Karpas-422 (cell line): ENCODE data around the gene F2RL1. TPM values are rescaled to one million over a fixed set of nuclear protein-coding genes. Genes with fewer than 3 reads are reported as not detected.

Experiments used
- DNase-seq: peaks from one replicate; pipeline ENCODE4 v3.0.0-alpha.2; 2015
- H2AFZ ChIP-seq: fragments of 200-600 bp; sonication (generic); 2 replicates; pipeline ENCODE4 v1.6.1; 2014; ENCODE audit warnings: antibody characterized with exemption, low read length, mixed read lengths
- H3K27ac ChIP-seq: fragments of 200-600 bp; sonication (generic); 2 replicates; pipeline ENCODE4 v1.5.1; 2014; ENCODE audit warnings: mild to moderate bottlenecking, low read length, moderate library complexity
- H3K27me3 ChIP-seq: fragments of 200-600 bp; sonication (generic); 2 replicates; pipeline ENCODE4 v1.6.1; 2014; ENCODE audit warnings: low read length, mixed read lengths
- H3K36me3 ChIP-seq: fragments of 200-600 bp; sonication (generic); 2 replicates; pipeline ENCODE4 v1.6.1; 2014; ENCODE audit warnings: low read length, mixed read lengths; ENCODE audit not compliant: insufficient read depth
- H3K4me1 ChIP-seq: fragments of 200-600 bp; sonication (generic); 2 replicates; pipeline ENCODE4 v1.6.1; 2014; ENCODE audit warnings: mild to moderate bottlenecking, low read length, mixed read lengths
- H3K4me2 ChIP-seq: fragments of 200-600 bp; sonication (generic); 2 replicates; pipeline ENCODE4 v1.6.1; 2014; ENCODE audit warnings: low read length, low read depth, mild to moderate bottlenecking; ENCODE audit not compliant: poor library complexity, severe bottlenecking
- H3K4me3 ChIP-seq: fragments of 200-600 bp; sonication (generic); 2 replicates; pipeline ENCODE4 v1.5.1; 2014; ENCODE audit warnings: mild to moderate bottlenecking, antibody characterized with exemption, low read length, mixed read lengths
- H3K79me2 ChIP-seq: fragments of 200-600 bp; sonication (generic); 2 replicates; pipeline ENCODE4 v1.6.1; 2014; ENCODE audit warnings: mild to moderate bottlenecking, low read length, mixed read lengths
- H3K9ac ChIP-seq: fragments of 200-600 bp; sonication (generic); 2 replicates; pipeline ENCODE4 v1.6.0; 2014; ENCODE audit warnings: low read length
- H3K9me2 ChIP-seq: fragments of 200-600 bp; sonication (generic), shearing (Covaris generic); replicated peaks from 2 replicates; pipeline ENCODE4 v1.6.0; 2014; ENCODE audit warnings: mild to moderate bottlenecking, low read length, moderate library complexity; ENCODE audit not compliant: insufficient read depth
- H3K9me3 ChIP-seq: fragments of 300-700, 200-600 bp; sonication (generic); 2 replicates; pipeline ENCODE4 v1.6.1; 2014; ENCODE audit warnings: low read length, mixed read lengths
- H4K20me1 ChIP-seq: fragments of 200-600 bp; sonication (generic); 2 replicates; pipeline ENCODE4 v1.6.1; 2014; ENCODE audit warnings: mild to moderate bottlenecking, antibody characterized with exemption, low read length, low read depth; ENCODE audit not compliant: insufficient read depth
- total RNA-seq: library from RNA; depleted of rRNA; stranded (reverse); fragments of >200 nt; shearing (Covaris generic); gene quantifications from 2 replicates; pipeline ENCODE4 v1.2.3, GENCODE V29; 2014; ENCODE audit warnings: low replicate concordance

The F2RL1 gene
- total RNA-seq, 1 experiment from 2014 or later = not detected

GRCh38 chr5:76800579-76800978 lies 18.3 kb upstream of the F2RL1 start:
- H3K9me3 ChIP-seq = no peaks in the 10 kb centered on the region
- no peaks in the 10 kb centered on the region for H3K9me2 ChIP-seq
- no peaks in the 10 kb centered on the region for H3K36me3 ChIP-seq
- H3K79me2 ChIP-seq = no peaks in the 10 kb centered on the region
- H3K27me3 ChIP-seq = no peaks in the 10 kb centered on the region
- H2AFZ ChIP-seq = no peak overlapping the region
- H4K20me1 ChIP-seq = no peaks in the 10 kb centered on the region
- no peak overlapping the region for H3K4me2 ChIP-seq
- no peak for DNase-seq
- H3K4me1 ChIP-seq = no peaks in the 10 kb centered on the region
- no peak overlapping the region for H3K27ac ChIP-seq
- no peak overlapping the region for H3K4me3 ChIP-seq
- H3K9ac ChIP-seq = no peak overlapping the region

- H3K4me2 ChIP-seq = no peak overlapping the region
- H3K9ac ChIP-seq = no peak overlapping the region
- no peaks in the 10 kb centered on the region for H4K20me1 ChIP-seq
- no peak overlapping the region for H3K4me3 ChIP-seq
- no peak overlapping the region for H2AFZ ChIP-seq
- no peak for DNase-seq
- no peaks in the 10 kb centered on the region for H3K27me3 ChIP-seq
- no peaks in the 10 kb centered on the region for H3K9me2 ChIP-seq
- no peaks in the 10 kb centered on the region for H3K4me1 ChIP-seq
- no peaks in the 10 kb centered on the region for H3K36me3 ChIP-seq
- no peak overlapping the region for H3K27ac ChIP-seq
- H3K9me3 ChIP-seq = no peaks in the 10 kb centered on the region
- H3K79me2 ChIP-seq = no peaks in the 10 kb centered on the region
These were observed 17.5 kb upstream of the F2RL1 start for GRCh38 chr5:76801159-76801802.

GRCh38 chr5:76801803-76802195 lies 17.0 kb upstream of the F2RL1 start:
- H2AFZ ChIP-seq = no peak overlapping the region
- no peak overlapping the region for H3K9ac ChIP-seq
- H3K4me1 ChIP-seq = no peaks in the 10 kb centered on the region
- no peaks in the 10 kb centered on the region for H3K9me2 ChIP-seq
- no peaks in the 10 kb centered on the region for H4K20me1 ChIP-seq
- H3K4me3 ChIP-seq = no peak overlapping the region
- H3K4me2 ChIP-seq = no peak overlapping the region
- no peak overlapping the region for H3K27ac ChIP-seq
- H3K27me3 ChIP-seq = no peaks in the 10 kb centered on the region
- no peaks in the 10 kb centered on the region for H3K9me3 ChIP-seq
- no peaks in the 10 kb centered on the region for H3K36me3 ChIP-seq
- no peak for DNase-seq
- no peaks in the 10 kb centered on the region for H3K79me2 ChIP-seq

- H3K27me3 ChIP-seq = no peaks in the 10 kb centered on the region
- no peaks in the 10 kb centered on the region for H3K9me3 ChIP-seq
- H4K20me1 ChIP-seq = no peaks in the 10 kb centered on the region
- no peaks in the 10 kb centered on the region for H3K36me3 ChIP-seq
- no peak overlapping the region for H2AFZ ChIP-seq
- H3K9me2 ChIP-seq = no peaks in the 10 kb centered on the region
- DNase-seq = no peak
- H3K79me2 ChIP-seq = no peaks in the 10 kb centered on the region
- H3K4me2 ChIP-seq = no peak overlapping the region
- H3K4me1 ChIP-seq = no peaks in the 10 kb centered on the region
- no peak overlapping the region for H3K9ac ChIP-seq
- H3K4me3 ChIP-seq = no peak overlapping the region
- no peak overlapping the region for H3K27ac ChIP-seq
These were observed 14.6 kb upstream of the F2RL1 start for GRCh38 chr5:76804266-76804665.

- Histone ChIP-seq H3K36me3 (no peaks in the 10 kb centered on the region), H3K9me2 (no peaks in the 10 kb centered on the region), H3K27ac (no peak overlapping the region), H4K20me1 (no peaks in the 10 kb centered on the region), H3K4me2 (no peak overlapping the region), H2AFZ (no peak overlapping the region), H3K9me3 (no peaks in the 10 kb centered on the region), H3K9ac (no peak overlapping the region), H3K27me3 (no peaks in the 10 kb centered on the region), H3K79me2 (no peaks in the 10 kb centered on the region), H3K4me1 (no peaks in the 10 kb centered on the region), H3K4me3 (no peak overlapping the region)
- DNase-seq = no peak
These were observed 12.9 kb upstream of the F2RL1 start for GRCh38 chr5:76805821-76806505.

- Histone ChIP-seq H3K9ac (no peak overlapping the region), H3K27me3 (no peaks in the 10 kb centered on the region), H2AFZ (no peak overlapping the region), H3K36me3 (no peaks in the 10 kb centered on the region), H3K9me2 (no peaks in the 10 kb centered on the region), H3K79me2 (no peaks in the 10 kb centered on the region), H4K20me1 (no peaks in the 10 kb centered on the region), H3K9me3 (no peaks in the 10 kb centered on the region), H3K27ac (no peak overlapping the region), H3K4me3 (no peak overlapping the region), H3K4me2 (no peak overlapping the region), H3K4me1 (no peaks in the 10 kb centered on the region)
- no peak for DNase-seq
These were observed 11.5 kb upstream of the F2RL1 start for GRCh38 chr5:76807296-76807695.

- Histone ChIP-seq H2AFZ (no peak overlapping the region), H3K9me3 (no peaks in the 10 kb centered on the region), H3K9ac (no peak overlapping the region), H3K79me2 (no peaks in the 10 kb centered on the region), H3K27me3 (no peaks in the 10 kb centered on the region), H3K9me2 (no peaks in the 10 kb centered on the region), H3K36me3 (no peaks in the 10 kb centered on the region), H3K4me3 (no peak overlapping the region), H3K4me1 (no peaks in the 10 kb centered on the region), H4K20me1 (no peaks in the 10 kb centered on the region), H3K4me2 (no peak overlapping the region), H3K27ac (no peak overlapping the region)
- DNase-seq = no peak
These were observed 10.6 kb upstream of the F2RL1 start for GRCh38 chr5:76808141-76808691.

GRCh38 chr5:76809141-76809540 lies 9.7 kb upstream of the F2RL1 start:
- no peak overlapping the region for H2AFZ ChIP-seq
- no peak overlapping the region for H3K4me3 ChIP-seq
- H3K9ac ChIP-seq = no peak overlapping the region
- no peak for DNase-seq
- no peaks in the 10 kb centered on the region for H3K36me3 ChIP-seq
- no peak overlapping the region for H3K27ac ChIP-seq
- no peaks in the 10 kb centered on the region for H3K27me3 ChIP-seq
- no peaks in the 10 kb centered on the region for H3K9me2 ChIP-seq
- no peaks in the 10 kb centered on the region for H3K4me1 ChIP-seq
- no peaks in the 10 kb centered on the region for H3K9me3 ChIP-seq
- no peaks in the 10 kb centered on the region for H4K20me1 ChIP-seq
- H3K79me2 ChIP-seq = no peaks in the 10 kb centered on the region
- H3K4me2 ChIP-seq = no peak overlapping the region
